Colonic mucosa (tissue), 4 donors: ENCODE data around the gene TRAPPC2L. TPM values are rescaled to one million over a fixed set of nuclear protein-coding genes. Genes with fewer than 3 reads are reported as not detected.

Experiments
- DNase-seq: peaks from one replicate; pipeline ENCODE4 v3.0.0-alpha.2; 2020
- H3K27ac ChIP-seq: fragments of 200-600 bp; one replicate; pipeline ENCODE4 v1.8.0; 2021
- H3K27me3 ChIP-seq: fragments of 200-600 bp; one replicate; pipeline ENCODE4 v1.8.0; 2021
- H3K36me3 ChIP-seq: fragments of 200-600 bp; one replicate; pipeline ENCODE4 v1.8.0; 2021
- H3K4me1 ChIP-seq: fragments of 200-600 bp; one replicate; pipeline ENCODE4 v1.8.0; 2021; ENCODE audit warnings: mild to moderate bottlenecking
- H3K4me3 ChIP-seq: fragments of 200-600 bp; one replicate; pipeline ENCODE4 v1.8.0; 2021
- H3K9ac ChIP-seq, 2 donors: one replicate each; pipeline ENCODE4 v1.7.0; 2013; ENCODE audit warnings: control low read depth in 2 of 2, low read depth in 2 of 2, low read length in 2 of 2
- H3K9me3 ChIP-seq: fragments of 200-600 bp; one replicate; pipeline ENCODE4 v1.8.0; 2021
- intact Hi-C: fragments of 100-400 bp; cut with DNase I; formaldehyde crosslinking; loops from one replicate; pipeline ENCODE4 v1.14.1; 2022
- total RNA-seq, 2 donors: library from RNA; stranded (reverse); fragmentation: NEBNext Ultra II Directional in 1 of 2; extraction: Animal tissue kit (Norgen Biotek cat#: 25700) in 1 of 2; gene quantifications; one replicate each; pipeline ENCODE4 v1.2.1, GENCODE V29; 2021
- TF ChIP-seq, protein P1 (sequence below): fragments of 200-600 bp; IDR thresholded peaks from one replicate; pipeline ENCODE4 v1.8.0; 2022; ENCODE audit warnings: antibody characterized with exemption, mild to moderate bottlenecking
- donor health status: healthy.
- donor health status: DM: no; HTN: no; CAD: no.
- donor health status: DM: no; HTN: no; CAD: no.

TRAPPC2L gene
- total RNA-seq, 2 donors from 2014 or later: 33.8 to 57.3 TPM

DNA sequence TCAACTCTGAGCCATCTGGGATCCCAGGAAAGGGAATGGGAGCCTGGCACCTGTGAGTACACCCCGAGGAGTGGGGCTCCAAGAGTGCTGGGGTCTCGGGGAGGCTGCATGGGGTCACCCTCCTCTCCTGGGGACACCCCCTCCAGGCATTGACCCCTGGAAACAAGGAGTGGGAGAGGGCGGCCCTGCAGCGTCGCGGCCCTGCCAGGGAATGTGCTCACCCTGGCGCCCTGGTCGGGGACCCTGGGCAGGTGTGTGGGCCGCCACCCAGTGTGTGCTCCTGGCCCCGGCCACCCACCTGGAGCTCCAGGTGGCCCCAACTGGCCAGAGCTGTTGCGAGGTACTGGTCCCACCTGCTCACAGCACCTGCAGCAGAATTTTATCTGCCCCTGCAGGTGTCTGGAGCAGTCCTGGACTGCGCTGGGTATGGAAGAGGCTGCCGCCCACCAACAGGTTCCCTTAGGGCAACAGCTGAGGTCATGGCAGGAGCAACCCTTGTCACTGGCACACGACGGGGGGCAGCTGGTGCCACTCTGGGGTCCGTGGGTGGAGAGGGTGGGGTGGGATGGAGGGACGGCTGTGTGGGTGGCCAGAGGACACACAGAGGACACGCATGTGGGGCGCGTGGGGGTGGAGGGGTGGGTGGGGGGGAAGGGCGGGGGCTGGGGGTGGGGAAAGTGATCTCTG, 14.9 kb downstream of the TRAPPC2L start:
- Histone ChIP-seq H3K27me3 (peaks cover 11% of the 10 kb centered on the region), H3K36me3 (no peaks in the 10 kb centered on the region), H3K4me3 (no peak overlapping the region), H3K4me1 (no peaks in the 10 kb centered on the region), H3K9me3 (no peaks in the 10 kb centered on the region), H3K9ac (no peak overlapping the region), H3K27ac (no peak overlapping the region)
- no peak for DNase-seq
- intact Hi-C loops: no loop called here
- TF ChIP-seq, protein P1, sequence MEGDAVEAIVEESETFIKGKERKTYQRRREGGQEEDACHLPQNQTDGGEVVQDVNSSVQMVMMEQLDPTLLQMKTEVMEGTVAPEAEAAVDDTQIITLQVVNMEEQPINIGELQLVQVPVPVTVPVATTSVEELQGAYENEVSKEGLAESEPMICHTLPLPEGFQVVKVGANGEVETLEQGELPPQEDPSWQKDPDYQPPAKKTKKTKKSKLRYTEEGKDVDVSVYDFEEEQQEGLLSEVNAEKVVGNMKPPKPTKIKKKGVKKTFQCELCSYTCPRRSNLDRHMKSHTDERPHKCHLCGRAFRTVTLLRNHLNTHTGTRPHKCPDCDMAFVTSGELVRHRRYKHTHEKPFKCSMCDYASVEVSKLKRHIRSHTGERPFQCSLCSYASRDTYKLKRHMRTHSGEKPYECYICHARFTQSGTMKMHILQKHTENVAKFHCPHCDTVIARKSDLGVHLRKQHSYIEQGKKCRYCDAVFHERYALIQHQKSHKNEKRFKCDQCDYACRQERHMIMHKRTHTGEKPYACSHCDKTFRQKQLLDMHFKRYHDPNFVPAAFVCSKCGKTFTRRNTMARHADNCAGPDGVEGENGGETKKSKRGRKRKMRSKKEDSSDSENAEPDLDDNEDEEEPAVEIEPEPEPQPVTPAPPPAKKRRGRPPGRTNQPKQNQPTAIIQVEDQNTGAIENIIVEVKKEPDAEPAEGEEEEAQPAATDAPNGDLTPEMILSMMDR: no peak

DNA sequence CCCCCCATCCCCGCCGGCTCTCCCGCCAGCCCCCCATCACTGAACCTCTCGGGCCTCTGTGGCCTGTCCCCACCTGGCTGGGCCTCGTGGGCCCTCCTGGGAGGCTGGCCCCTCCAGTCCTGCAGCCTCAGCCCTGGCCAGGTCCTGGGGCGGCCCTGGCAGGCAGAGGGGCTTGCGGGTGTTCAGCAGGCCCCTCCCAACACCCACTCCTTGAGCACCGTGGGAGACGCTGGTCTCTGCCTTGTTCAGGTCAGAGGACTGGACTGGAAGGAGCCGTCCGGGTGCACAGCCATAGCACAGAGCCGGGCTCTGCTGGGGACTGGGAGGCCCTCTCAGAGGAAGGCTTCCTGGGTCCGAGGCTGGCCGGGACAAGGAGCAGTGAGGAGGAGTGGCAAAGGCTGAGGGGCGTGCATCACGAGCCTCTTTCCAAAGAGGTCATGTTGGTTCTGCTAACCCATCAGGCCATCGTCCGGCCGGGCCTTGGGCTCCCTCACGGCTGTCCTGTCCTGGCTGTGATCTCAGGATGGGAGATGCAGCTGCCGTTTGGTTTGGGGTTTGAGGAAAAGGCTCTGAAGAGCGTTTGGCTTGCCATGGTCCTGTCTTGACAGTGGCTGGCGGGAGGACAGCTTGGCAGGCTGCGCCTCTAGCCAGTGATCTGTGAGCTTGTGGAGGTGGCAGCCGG, 15.9 kb downstream of the TRAPPC2L start:
- TF ChIP-seq, protein P1: no peak
- H3K36me3 ChIP-seq: no peaks in the 10 kb centered on the region
- H3K9ac ChIP-seq: no peak overlapping the region
- H3K27me3 ChIP-seq: peaks cover 11% of the 10 kb centered on the region
- DNase-seq: no peak
- H3K4me3 ChIP-seq: no peak overlapping the region
- intact Hi-C loops: no loop called here
- H3K27ac ChIP-seq: no peak overlapping the region
- H3K4me1 ChIP-seq: no peaks in the 10 kb centered on the region
- no peaks in the 10 kb centered on the region for H3K9me3 ChIP-seq

DNA sequence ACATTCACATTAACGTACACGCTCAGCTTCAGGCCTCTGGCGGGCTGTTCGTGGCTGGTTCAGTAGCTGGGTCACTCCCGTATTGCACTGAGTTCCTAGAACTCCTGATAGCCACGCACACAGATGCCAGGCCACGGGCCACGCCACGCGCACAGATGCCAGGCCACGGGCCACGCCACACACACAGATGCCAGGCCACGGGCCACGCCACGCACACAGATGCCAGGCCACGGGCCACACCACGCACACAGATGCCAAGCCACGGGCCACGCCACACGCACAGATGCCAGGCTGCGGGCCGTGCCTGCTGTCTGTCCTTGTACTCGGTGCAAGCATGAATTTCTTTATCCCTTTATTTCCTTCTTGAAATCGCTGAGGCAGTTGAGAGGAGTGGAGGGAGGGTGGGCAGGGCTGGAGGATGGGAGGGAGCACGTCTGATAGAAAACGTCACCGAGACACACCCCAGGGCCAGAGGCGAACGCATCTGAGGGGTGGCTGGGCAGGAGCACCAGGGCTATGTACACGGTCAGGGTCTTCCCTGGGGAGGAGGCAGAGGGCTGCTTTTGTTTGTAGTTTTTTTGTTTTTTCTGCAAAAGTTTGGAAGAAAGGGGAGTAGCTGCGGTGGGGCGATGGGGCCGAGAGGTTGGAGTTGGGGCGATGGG, 18.1 kb downstream of the TRAPPC2L start:
- no peak overlapping the region for H3K4me3 ChIP-seq
- TF ChIP-seq, protein P1: no peak
- no peaks in the 10 kb centered on the region for H3K9me3 ChIP-seq
- no peaks in the 10 kb centered on the region for H3K4me1 ChIP-seq
- no peaks in the 10 kb centered on the region for H3K36me3 ChIP-seq
- H3K9ac ChIP-seq: no peak overlapping the region
- H3K27me3 ChIP-seq: peaks cover 11% of the 10 kb centered on the region
- no peak overlapping the region for H3K27ac ChIP-seq
- intact Hi-C loops: no loop called here
- DNase-seq: no peak

DNA sequence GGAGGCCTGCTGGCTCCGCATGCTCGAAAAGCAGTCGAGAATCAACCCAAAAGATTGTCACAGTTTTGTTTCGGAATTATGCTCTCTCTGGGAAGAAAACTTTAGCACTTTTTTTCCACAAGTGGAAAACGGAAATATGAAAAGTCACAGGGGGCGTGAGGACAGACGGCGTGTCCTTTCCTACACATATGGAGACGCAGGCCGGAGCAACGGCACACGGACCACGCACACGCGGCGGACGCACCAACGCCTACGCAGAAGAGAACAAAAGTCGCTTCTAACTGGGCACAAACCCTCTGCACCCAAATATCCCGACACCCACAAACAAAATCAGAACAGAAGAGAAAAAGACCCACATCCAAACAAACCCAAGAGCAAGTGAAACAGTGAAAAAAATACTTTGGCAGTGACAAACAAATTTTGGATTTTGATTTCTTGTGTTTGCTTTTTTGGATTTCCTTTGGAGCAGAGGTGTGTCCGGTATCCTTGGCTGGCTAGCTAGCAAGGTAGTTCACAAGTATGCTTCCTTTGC, 18.8 kb downstream of the TRAPPC2L start:
- Histone ChIP-seq H3K9ac (no peak overlapping the region), H3K27ac (no peak overlapping the region), H3K27me3 (peaks cover 5% of the 10 kb centered on the region), H3K4me1 (no peaks in the 10 kb centered on the region), H3K4me3 (no peak overlapping the region), H3K9me3 (no peaks in the 10 kb centered on the region), H3K36me3 (no peaks in the 10 kb centered on the region)
- no peak for DNase-seq
- TF ChIP-seq, protein P1: no peak
- intact Hi-C loops: no loop called here

DNA sequence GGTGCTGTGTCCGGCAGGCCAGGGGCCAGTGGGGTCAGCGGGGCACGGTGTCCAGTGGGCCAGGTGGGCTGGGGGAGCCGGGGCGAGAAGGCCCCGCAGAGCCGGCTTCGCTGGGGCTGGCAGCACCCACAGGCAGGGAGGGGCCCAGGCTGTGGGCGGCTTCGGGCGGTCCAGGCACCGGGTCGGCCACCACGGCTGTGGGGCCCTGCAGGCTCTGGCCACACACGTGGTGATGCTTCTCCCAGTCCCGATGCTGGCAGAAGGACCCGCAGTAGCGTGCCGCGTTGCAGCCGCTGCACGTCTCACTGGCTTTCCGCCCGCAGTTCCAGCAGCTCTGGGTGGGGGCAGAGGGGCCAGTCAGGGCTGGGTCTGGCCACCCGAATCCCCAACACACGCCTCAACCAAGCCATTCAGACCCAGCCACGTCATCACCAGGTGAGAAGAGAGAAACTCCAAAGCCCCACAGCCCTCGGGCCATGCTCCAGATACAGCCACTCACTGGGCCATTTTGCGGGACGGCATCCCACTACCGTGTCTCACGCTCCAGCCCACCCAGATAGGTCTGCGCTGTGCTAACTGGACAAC, 20.1 kb downstream of the TRAPPC2L start:
- no peak overlapping the region for H3K4me3 ChIP-seq
- H3K4me1 ChIP-seq: no peaks in the 10 kb centered on the region
- H3K27ac ChIP-seq: no peak overlapping the region
- intact Hi-C loops: no loop called here
- no peaks in the 10 kb centered on the region for H3K9me3 ChIP-seq
- DNase-seq: no peak
- H3K27me3 ChIP-seq: peaks cover 5% of the 10 kb centered on the region
- H3K36me3 ChIP-seq: no peaks in the 10 kb centered on the region
- TF ChIP-seq, protein P1: no peak
- H3K9ac ChIP-seq: no peak overlapping the region
